Measurements from ENCODE around the gene DHRS4L2.

Gene DHRS4L2

DNA sequence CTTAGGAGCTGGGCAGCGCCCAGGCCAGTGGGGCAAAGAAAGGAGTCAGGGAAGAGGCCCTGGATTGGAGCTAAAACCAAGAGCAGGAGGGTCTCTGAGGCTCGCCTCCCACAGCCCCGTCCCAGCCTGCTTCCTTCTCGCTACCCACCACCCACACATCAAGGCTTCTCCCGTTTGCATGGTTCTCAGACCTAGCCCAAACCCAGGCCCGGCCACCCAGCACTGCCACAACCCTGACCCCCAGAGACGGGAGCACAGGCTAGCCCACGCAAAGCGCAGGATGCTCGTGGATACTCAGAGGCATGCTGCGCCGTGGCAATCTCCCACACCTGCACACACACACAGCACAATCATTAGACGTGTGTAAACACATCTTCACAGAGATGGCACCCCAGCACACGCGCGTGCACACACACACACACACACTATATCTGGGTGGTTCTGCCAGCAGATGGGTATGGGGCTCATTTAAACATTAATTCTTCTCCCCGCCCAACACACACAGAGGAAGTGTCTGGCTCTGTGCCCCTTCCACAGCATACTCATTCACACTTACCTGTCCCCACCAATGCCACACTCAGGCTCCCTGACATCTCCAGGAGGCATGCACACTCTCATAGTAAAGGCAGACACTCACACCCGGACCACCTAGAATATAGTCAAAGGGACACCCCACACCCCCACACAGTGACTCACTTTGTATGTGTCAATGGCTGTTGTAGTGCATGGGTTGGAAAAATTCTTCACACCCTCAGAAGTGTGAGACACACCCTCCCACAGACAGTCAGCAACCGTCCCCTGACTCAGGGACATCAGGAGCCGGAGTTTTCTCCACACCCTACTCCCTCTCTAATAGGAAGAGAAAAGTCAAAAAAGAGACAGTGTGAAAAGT lies 64.2 kb downstream of the DHRS4L2 start:
- TF ChIP-seq, protein P1, sequence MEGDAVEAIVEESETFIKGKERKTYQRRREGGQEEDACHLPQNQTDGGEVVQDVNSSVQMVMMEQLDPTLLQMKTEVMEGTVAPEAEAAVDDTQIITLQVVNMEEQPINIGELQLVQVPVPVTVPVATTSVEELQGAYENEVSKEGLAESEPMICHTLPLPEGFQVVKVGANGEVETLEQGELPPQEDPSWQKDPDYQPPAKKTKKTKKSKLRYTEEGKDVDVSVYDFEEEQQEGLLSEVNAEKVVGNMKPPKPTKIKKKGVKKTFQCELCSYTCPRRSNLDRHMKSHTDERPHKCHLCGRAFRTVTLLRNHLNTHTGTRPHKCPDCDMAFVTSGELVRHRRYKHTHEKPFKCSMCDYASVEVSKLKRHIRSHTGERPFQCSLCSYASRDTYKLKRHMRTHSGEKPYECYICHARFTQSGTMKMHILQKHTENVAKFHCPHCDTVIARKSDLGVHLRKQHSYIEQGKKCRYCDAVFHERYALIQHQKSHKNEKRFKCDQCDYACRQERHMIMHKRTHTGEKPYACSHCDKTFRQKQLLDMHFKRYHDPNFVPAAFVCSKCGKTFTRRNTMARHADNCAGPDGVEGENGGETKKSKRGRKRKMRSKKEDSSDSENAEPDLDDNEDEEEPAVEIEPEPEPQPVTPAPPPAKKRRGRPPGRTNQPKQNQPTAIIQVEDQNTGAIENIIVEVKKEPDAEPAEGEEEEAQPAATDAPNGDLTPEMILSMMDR (IDR thresholded peaks at IDR 0.05; ENCODE audit: low read depth, low read length), result no peak
- no peak overlapping the region; the same call in 1 of the 2 replicates for H3K4me3 ChIP-seq (ENCODE audit: low read depth, low read length)

DNA sequence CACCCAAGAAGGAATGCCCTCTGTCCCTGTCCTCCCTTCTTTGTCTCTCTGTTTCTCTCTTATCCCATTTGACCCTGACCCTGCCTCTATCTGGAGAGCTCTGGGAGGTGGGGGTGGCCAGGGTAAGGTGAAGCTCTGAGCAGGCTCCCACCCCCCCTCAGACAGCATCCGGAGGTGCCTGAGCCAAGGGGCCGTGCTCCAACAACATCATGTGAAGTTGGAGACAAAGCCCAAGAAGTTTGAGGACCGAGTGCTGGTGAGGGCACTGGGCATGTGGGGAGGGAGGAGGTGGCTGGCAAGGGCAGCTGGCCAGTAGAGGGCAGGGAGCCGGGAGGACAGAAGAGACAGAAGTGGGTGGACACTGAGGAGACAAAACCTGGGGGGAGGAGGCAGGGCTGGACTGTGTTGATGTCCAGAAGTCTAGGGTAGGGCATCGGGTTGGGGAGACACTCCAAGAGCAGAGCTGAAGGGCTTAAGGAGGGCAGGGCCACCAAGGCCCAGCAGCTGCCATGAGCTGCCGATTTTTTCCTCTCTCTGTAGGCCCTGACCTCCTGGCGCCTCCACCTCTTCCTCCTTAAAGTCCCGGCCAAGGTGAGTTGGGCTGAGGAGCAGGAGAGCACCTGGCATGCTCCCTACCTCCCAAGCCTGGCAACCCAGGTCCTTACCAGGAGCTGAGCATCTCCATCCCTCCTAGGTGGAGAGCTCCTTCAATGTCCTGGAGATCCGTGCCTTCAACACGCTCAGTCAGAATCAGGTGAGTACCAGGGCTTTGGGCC lies 65.0 kb downstream of the DHRS4L2 start:
- no peak overlapping the region for H3K4me3 ChIP-seq (ENCODE audit: low read depth, low read length)
- TF ChIP-seq, protein P1 (IDR thresholded peaks at IDR 0.05; ENCODE audit: low read depth, low read length), result no peak

DNA sequence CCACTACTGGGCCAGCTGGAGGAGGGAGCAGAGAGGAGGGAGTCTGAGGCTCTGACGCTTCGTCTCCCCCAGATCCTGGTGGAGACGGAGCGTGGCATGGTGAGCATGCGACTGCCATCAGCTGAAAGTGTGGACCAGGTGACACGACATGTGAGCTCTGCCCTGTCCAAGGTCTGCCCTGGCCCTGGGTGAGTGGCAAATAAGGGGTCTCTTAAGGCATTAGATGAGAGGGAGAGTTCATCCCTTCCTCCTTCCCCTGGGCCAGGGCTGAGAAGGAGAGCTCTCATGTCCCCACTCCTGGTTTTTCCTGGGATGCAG lies 65.6 kb downstream of the DHRS4L2 start:
- H3K4me3 ChIP-seq (ENCODE audit: low read depth, low read length), result no peak overlapping the region
- TF ChIP-seq, protein P1 (IDR thresholded peaks at IDR 0.05; ENCODE audit: low read depth, low read length), result no peak

DNA sequence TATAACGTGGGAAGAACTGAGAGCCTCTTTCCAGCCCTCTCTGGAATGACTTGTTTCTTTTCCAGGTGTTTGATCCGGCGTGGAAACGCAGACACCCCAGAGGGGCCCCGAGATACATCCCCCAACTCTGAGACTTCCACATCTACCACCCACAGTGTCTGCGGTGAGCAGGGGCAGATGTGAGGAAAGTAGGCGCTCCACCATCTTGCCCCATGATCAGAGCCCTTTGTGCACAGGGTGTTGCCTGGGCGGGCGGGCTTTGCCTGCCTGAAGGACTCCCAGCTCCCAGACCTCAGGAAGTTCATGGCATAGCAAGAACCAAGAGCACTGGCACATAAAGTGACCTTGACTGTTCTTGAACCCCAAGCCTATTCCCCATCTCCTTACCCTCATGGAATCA lies 65.9 kb downstream of the DHRS4L2 start:
- H3K4me3 ChIP-seq (ENCODE audit: low read depth, low read length), result no peak overlapping the region
- TF ChIP-seq, protein P1 (IDR thresholded peaks at IDR 0.05; ENCODE audit: low read depth, low read length), result no peak
